Measurements from ENCODE around the gene C5AR1.
"Not testable (repeated sequence)": the region's sequence is repeated elsewhere in the genome, so short reads cannot be mapped to it uniquely, and the experiment has no call there.

The C5AR1 gene

DNA sequence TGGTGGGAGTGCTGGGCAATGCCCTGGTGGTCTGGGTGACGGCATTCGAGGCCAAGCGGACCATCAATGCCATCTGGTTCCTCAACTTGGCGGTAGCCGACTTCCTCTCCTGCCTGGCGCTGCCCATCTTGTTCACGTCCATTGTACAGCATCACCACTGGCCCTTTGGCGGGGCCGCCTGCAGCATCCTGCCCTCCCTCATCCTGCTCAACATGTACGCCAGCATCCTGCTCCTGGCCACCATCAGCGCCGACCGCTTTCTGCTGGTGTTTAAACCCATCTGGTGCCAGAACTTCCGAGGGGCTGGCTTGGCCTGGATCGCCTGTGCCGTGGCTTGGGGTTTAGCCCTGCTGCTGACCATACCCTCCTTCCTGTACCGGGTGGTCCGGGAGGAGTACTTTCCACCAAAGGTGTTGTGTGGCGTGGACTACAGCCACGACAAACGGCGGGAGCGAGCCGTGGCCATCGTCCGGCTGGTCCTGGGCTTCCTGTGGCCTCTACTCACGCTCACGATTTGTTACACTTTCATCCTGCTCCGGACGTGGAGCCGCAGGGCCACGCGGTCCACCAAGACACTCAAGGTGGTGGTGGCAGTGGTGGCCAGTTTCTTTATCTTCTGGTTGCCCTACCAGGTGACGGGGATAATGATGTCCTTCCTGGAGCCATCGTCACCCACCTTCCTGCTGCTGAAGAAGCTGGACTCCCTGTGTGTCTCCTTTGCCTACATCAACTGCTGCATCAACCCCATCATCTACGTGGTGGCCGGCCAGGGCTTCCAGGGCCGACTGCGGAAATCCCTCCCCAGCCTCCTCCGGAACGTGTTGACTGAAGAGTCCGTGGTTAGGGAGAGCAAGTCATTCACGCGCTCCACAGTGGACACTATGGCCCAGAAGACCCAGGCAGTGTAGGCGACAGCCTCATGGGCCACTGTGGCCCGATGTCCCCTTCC lies 10.5 kb downstream of the C5AR1 start:
- H3K36me3 ChIP-seq (ENCODE audit: control insufficient read depth, insufficient read depth, low read length): no peaks in the 10 kb centered on the region
- H3K27me3 ChIP-seq (ENCODE audit: control insufficient read depth, insufficient read depth, low read length): no peaks in the 10 kb centered on the region
- H3K4me3 ChIP-seq (ENCODE audit: low read length): no peak overlapping the region
- H3K9ac ChIP-seq (ENCODE audit: low read length): no peak overlapping the region
- no peaks in the 10 kb centered on the region for H3K9me3 ChIP-seq (ENCODE audit: control insufficient read depth, low read length)
- H3K4me1 ChIP-seq (ENCODE audit: control insufficient read depth, insufficient read depth, low read length): no peaks in the 10 kb centered on the region

DNA sequence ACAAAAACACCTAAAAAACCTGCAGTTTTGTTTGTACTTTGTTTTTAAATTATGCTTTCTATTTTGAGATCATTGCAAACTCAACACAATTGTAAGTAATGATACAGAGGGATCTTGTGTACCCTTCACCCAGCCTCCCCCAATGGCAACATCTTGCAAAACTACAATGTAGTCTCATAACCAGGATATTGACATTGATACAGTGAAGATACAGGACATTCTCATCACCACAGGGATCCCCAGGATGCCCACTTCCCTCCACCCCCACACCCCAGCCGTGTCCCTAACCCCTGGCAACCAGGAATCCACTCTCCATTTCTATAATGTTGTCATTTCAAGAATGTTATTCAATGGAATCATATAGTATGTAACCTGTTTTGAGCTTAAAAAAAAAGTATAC lies 12.0 kb downstream of the C5AR1 start:
- Histone ChIP-seq H3K36me3 (ENCODE audit: control insufficient read depth, insufficient read depth, low read length) (no peaks in the 10 kb centered on the region), H3K9me3 (ENCODE audit: control insufficient read depth, low read length) (no peaks in the 10 kb centered on the region), H3K27me3 (ENCODE audit: control insufficient read depth, insufficient read depth, low read length) (no peaks in the 10 kb centered on the region), H3K4me1 (ENCODE audit: control insufficient read depth, insufficient read depth, low read length) (no peaks in the 10 kb centered on the region), H3K4me3 (ENCODE audit: low read length) (no peak overlapping the region), H3K9ac (ENCODE audit: low read length) (no peak overlapping the region)

- Histone ChIP-seq H3K36me3 (ENCODE audit: control insufficient read depth, insufficient read depth, low read length) (no peaks in the 10 kb centered on the region), H3K9me3 (ENCODE audit: control insufficient read depth, low read length) (no peaks in the 10 kb centered on the region), H3K4me3 (ENCODE audit: low read length) (no peak overlapping the region), H3K27me3 (ENCODE audit: control insufficient read depth, insufficient read depth, low read length) (no peaks in the 10 kb centered on the region), H3K4me1 (ENCODE audit: control insufficient read depth, insufficient read depth, low read length) (no peaks in the 10 kb centered on the region), H3K9ac (ENCODE audit: low read length) (no peak overlapping the region)
Measured at GRCh38 chr19:47322058-47322457, 12.4 kb downstream of the C5AR1 start.

- no peak overlapping the region for H3K9ac ChIP-seq (ENCODE audit: low read length)
- no peaks in the 10 kb centered on the region for H3K9me3 ChIP-seq (ENCODE audit: control insufficient read depth, low read length)
- no peaks in the 10 kb centered on the region for H3K4me1 ChIP-seq (ENCODE audit: control insufficient read depth, insufficient read depth, low read length)
- no peaks in the 10 kb centered on the region for H3K36me3 ChIP-seq (ENCODE audit: control insufficient read depth, insufficient read depth, low read length)
- H3K27me3 ChIP-seq (ENCODE audit: control insufficient read depth, insufficient read depth, low read length): no peaks in the 10 kb centered on the region
- no peak overlapping the region for H3K4me3 ChIP-seq (ENCODE audit: low read length)
Measured at GRCh38 chr19:47323409-47323808, 13.7 kb downstream of the C5AR1 start.

GRCh38 chr19:47323872-47324271 lies 14.2 kb downstream of the C5AR1 start:
- no peaks in the 10 kb centered on the region for H3K4me1 ChIP-seq (ENCODE audit: control insufficient read depth, insufficient read depth, low read length)
- no peaks in the 10 kb centered on the region for H3K27me3 ChIP-seq (ENCODE audit: control insufficient read depth, insufficient read depth, low read length)
- H3K9ac ChIP-seq (ENCODE audit: low read length): peak overlapping the region; percentile 0
- no peaks in the 10 kb centered on the region for H3K9me3 ChIP-seq (ENCODE audit: control insufficient read depth, low read length)
- H3K4me3 ChIP-seq (ENCODE audit: low read length): no peak overlapping the region
- H3K36me3 ChIP-seq (ENCODE audit: control insufficient read depth, insufficient read depth, low read length): no peaks in the 10 kb centered on the region

- H3K4me1 ChIP-seq (ENCODE audit: control insufficient read depth, insufficient read depth, low read length): no peaks in the 10 kb centered on the region
- H3K36me3 ChIP-seq (ENCODE audit: control insufficient read depth, insufficient read depth, low read length): no peaks in the 10 kb centered on the region
- H3K9ac ChIP-seq (ENCODE audit: low read length): no peak overlapping the region
- no peaks in the 10 kb centered on the region for H3K27me3 ChIP-seq (ENCODE audit: control insufficient read depth, insufficient read depth, low read length)
- H3K9me3 ChIP-seq (ENCODE audit: control insufficient read depth, low read length): no peaks in the 10 kb centered on the region
- H3K4me3 ChIP-seq (ENCODE audit: low read length): no peak overlapping the region
Measured at GRCh38 chr19:47324502-47324901, 14.8 kb downstream of the C5AR1 start.

DNA sequence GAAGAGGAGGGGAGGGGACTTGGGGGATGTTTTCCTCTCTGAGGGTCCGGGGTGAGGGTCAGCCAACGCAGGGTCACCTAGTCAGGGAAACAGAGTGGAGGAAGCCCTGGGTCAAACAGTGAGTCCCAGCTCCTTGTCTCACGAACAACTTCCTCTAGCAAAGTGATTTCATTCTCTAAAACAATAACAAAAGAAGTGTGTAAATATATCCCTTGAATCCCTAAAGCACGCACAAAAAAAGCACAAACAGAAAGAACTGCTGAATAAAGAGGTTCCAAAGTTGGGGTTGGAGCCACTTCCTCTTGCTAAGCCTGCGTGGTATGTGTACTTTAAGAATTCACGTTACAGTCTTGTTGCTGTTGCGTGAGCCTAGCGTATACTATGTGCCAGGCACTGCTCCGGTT lies 20.8 kb downstream of the C5AR1 start:
- no peak overlapping the region for H3K4me3 ChIP-seq (ENCODE audit: low read length)
- H3K36me3 ChIP-seq (ENCODE audit: control insufficient read depth, insufficient read depth, low read length): no peaks in the 10 kb centered on the region
- H3K27me3 ChIP-seq (ENCODE audit: control insufficient read depth, insufficient read depth, low read length): peaks cover 3% of the 10 kb centered on the region
- no peaks in the 10 kb centered on the region for H3K4me1 ChIP-seq (ENCODE audit: control insufficient read depth, insufficient read depth, low read length)
- no peaks in the 10 kb centered on the region for H3K9me3 ChIP-seq (ENCODE audit: control insufficient read depth, low read length)
- H3K9ac ChIP-seq (ENCODE audit: low read length): peak overlapping the region; percentile 17

GRCh38 chr19:47331490-47331889 lies 21.8 kb downstream of the C5AR1 start:
- Histone ChIP-seq H3K4me1 (ENCODE audit: control insufficient read depth, insufficient read depth, low read length) (no peaks in the 10 kb centered on the region), H3K9me3 (ENCODE audit: control insufficient read depth, low read length) (no peaks in the 10 kb centered on the region), H3K4me3 (ENCODE audit: low read length) (no peak overlapping the region), H3K36me3 (ENCODE audit: control insufficient read depth, insufficient read depth, low read length) (no peaks in the 10 kb centered on the region), H3K9ac (ENCODE audit: low read length) (no peak overlapping the region), H3K27me3 (ENCODE audit: control insufficient read depth, insufficient read depth, low read length) (peaks cover 3% of the 10 kb centered on the region)

GRCh38 chr19:47331931-47332547 lies 22.4 kb downstream of the C5AR1 start, which contains the start of gene C5AR2:
Gene C5AR2, plus strand, starts transcription at chr19:47332175. Its CDS starts 8,625 bp downstream, at chr19:47340800.
- Histone ChIP-seq H3K4me3 (ENCODE audit: low read length) (no peak within 1 kb of the TSS), H3K4me1 (ENCODE audit: control insufficient read depth, insufficient read depth, low read length) (no peaks in the 10 kb centered on the region), H3K9me3 (ENCODE audit: control insufficient read depth, low read length) (no peaks in the 10 kb centered on the region), H3K27me3 (ENCODE audit: control insufficient read depth, insufficient read depth, low read length) (peaks cover 3% of the 10 kb centered on the region), H3K9ac (ENCODE audit: low read length) (no peak within 1 kb of the TSS), H3K36me3 (ENCODE audit: control insufficient read depth, insufficient read depth, low read length) (no peaks in the 10 kb centered on the region)

- H3K9ac ChIP-seq (ENCODE audit: low read length); H3K9me3 ChIP-seq (ENCODE audit: control insufficient read depth, low read length); H3K36me3 ChIP-seq (ENCODE audit: control insufficient read depth, insufficient read depth, low read length); H3K4me1 ChIP-seq (ENCODE audit: control insufficient read depth, insufficient read depth, low read length); H3K4me3 ChIP-seq (ENCODE audit: low read length); H3K27me3 ChIP-seq (ENCODE audit: control insufficient read depth, insufficient read depth, low read length): not testable (repeated sequence)
Measured at GRCh38 chr19:47336765-47337718, 27.4 kb downstream of the C5AR1 start.

DNA sequence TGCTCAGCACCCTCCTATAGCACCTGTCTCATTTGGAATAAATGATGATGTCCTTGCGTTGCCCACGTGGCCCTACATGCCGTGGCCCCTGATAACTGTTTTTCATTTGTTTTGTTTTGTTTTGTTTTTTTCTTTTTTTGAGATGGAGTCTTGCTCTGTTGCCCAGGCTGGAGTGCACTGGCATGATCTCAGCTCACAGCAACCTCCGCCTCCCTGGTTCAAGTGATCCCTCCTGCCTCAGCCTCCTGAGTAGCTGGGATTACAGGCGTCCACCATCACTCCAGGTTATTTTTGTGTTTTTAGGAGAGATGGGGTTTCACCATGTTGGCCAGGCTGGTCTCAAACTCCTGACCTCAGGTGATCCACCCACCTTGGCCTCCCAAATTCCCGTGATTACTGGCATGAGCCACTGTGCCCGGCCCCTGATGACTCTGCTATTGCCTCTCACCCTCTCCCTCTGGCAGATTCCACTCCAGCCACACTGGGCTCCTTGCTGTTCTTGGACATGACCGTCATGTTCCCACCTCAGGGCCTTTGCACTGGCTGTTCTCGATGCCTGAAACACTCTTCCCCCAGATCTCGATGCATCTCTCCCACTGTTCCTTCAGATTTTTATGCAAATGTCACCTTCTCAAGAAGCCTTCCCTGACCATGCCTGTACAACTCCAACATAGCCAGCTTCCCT lies 29.7 kb downstream of the C5AR1 start:
- Histone ChIP-seq H3K4me3 (ENCODE audit: low read length) (no peak overlapping the region), H3K4me1 (ENCODE audit: control insufficient read depth, insufficient read depth, low read length) (no peaks in the 10 kb centered on the region), H3K36me3 (ENCODE audit: control insufficient read depth, insufficient read depth, low read length) (no peaks in the 10 kb centered on the region), H3K27me3 (ENCODE audit: control insufficient read depth, insufficient read depth, low read length) (no peaks in the 10 kb centered on the region), H3K9me3 (ENCODE audit: control insufficient read depth, low read length) (no peaks in the 10 kb centered on the region), H3K9ac (ENCODE audit: low read length) (no peak overlapping the region)

Measured in mucosa of stomach (tissue), 1 donor.